ENCODE results near the gene PSD. TPM values are rescaled to one million over a fixed set of nuclear protein-coding genes. Genes with fewer than 3 reads are reported as not detected.
A peak's percentile ranks its signal among the peaks of the same experiment; 100 is the strongest.

PSD gene
- total and polyA plus RNA-seq, 9 of the 15 experiments (the other 6 are each of a cell fraction or from before 2014, with no cell fraction given) = 0.11 to 1.7 (median 0.54) TPM; not detected in 2

DNA sequence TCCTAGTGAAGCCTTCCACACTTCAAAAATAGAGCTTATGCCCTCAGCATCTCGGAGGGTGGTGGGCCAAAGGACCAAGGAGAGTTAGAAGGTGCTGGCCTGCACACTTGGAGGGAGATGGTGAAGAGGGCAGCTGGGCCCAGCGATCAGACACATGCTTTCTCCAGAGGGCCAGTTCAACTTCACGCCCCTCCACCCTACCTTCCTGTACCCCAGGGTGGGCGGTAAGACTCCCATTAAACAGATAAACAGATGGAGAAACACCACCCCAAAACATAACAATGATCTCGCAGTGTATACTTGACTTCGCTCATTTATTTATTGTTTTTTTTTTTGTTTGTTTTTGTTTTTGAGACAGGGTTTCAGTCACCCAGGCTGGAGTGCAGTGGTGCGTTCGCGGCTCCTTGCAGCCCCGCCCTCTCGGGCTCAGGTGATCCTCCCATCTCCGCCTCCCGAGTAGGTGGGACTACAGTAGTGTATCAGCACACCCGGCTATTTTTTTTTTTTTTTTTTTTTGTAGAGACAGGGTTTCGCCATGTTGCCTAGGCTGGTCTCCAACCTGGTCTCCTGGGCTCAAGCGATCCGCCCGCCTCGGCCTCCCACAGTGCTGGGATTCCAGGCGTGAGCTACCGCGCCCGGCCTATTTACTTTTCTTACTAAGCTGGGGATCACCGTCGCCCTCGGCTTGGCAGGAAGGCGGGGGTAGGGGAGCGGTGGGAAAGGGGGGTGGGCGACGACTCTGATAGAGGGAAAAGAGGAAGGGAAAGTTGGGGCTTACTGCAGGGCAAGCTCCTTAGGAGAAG is 30.9 kb upstream of the PSD start (continued):
- TF ChIP-seq GABPB2 (CRISPR knock-in tag; conservative IDR thresholded peaks at IDR 0.05) (no peak), KDM1A (IDR thresholded peaks at IDR 0.05) (no peak), CHD2 (IDR thresholded peaks at IDR 0.05; ENCODE audit: low read depth, low read length) (no peak), EP300 (IDR thresholded peaks at IDR 0.05; ENCODE audit: low read length) (no peak), MYBL2 (IDR thresholded peaks at IDR 0.05; ENCODE audit: low read depth) (no peak), MYBL2 (CRISPR knock-in tag; IDR thresholded peaks at IDR 0.05; ENCODE audit: borderline replicate concordance) (no peak), KAT2B (IDR thresholded peaks at IDR 0.05; ENCODE audit: low read depth, low read length) (no peak), ZNF384 (IDR thresholded peaks at IDR 0.05; ENCODE audit: low read depth, low read length) (peak; percentile 93), TOE1 (IDR thresholded peaks at IDR 0.05; ENCODE audit: borderline replicate concordance) (no peak), TOE1 (CRISPR knock-in tag; IDR thresholded peaks at IDR 0.05; ENCODE audit: borderline replicate concordance, low read depth) (0 out of 2 replicates have a peak, but pooled peaks have one; percentile 30), POLR2H (tag; IDR thresholded peaks at IDR 0.05; ENCODE audit: low read depth) (0 out of 2 replicates have a peak, but pooled peaks have one; percentile 9), RBM14 (IDR thresholded peaks at IDR 0.05; ENCODE audit: borderline replicate concordance, insufficient read depth, low read depth, low read length) (no peak), ZC3H11A (IDR thresholded peaks at IDR 0.05; ENCODE audit: low read depth, low read length) (no peak), HDAC1 (IDR thresholded peaks at IDR 0.05) (no peak), ZNF551 (CRISPR knock-in tag; IDR thresholded peaks at IDR 0.05) (no peak), RBM39 (optimal IDR thresholded peaks at IDR 0.05; ENCODE audit: low read depth, low read length) (no peak), ETV5 (CRISPR knock-in tag; IDR thresholded peaks at IDR 0.05; ENCODE audit: low read depth) (no peak), ARID1B (IDR thresholded peaks at IDR 0.05) (no peak), EZH2 (IDR thresholded peaks at IDR 0.05; ENCODE audit: borderline replicate concordance, low read depth, low read length) (no peak), ZNF695 (CRISPR knock-in tag; IDR thresholded peaks at IDR 0.05) (no peak)
- TF ChIP-seq, protein P1, sequence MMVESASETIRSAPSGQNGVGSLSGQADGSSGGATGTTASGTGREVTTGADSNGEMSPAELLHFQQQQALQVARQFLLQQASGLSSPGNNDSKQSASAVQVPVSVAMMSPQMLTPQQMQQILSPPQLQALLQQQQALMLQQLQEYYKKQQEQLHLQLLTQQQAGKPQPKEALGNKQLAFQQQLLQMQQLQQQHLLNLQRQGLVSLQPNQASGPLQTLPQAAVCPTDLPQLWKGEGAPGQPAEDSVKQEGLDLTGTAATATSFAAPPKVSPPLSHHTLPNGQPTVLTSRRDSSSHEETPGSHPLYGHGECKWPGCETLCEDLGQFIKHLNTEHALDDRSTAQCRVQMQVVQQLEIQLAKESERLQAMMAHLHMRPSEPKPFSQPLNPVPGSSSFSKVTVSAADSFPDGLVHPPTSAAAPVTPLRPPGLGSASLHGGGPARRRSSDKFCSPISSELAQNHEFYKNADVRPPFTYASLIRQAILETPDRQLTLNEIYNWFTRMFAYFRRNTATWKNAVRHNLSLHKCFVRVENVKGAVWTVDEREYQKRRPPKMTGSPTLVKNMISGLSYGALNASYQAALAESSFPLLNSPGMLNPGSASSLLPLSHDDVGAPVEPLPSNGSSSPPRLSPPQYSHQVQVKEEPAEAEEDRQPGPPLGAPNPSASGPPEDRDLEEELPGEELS (CRISPR knock-in tag; IDR thresholded peaks at IDR 0.05; ENCODE audit: borderline replicate concordance) = no peak
- TF ChIP-seq, protein P2, sequence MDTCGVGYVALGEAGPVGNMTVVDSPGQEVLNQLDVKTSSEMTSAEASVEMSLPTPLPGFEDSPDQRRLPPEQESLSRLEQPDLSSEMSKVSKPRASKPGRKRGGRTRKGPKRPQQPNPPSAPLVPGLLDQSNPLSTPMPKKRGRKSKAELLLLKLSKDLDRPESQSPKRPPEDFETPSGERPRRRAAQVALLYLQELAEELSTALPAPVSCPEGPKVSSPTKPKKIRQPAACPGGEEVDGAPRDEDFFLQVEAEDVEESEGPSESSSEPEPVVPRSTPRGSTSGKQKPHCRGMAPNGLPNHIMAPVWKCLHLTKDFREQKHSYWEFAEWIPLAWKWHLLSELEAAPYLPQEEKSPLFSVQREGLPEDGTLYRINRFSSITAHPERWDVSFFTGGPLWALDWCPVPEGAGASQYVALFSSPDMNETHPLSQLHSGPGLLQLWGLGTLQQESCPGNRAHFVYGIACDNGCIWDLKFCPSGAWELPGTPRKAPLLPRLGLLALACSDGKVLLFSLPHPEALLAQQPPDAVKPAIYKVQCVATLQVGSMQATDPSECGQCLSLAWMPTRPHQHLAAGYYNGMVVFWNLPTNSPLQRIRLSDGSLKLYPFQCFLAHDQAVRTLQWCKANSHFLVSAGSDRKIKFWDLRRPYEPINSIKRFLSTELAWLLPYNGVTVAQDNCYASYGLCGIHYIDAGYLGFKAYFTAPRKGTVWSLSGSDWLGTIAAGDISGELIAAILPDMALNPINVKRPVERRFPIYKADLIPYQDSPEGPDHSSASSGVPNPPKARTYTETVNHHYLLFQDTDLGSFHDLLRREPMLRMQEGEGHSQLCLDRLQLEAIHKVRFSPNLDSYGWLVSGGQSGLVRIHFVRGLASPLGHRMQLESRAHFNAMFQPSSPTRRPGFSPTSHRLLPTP (IDR thresholded peaks at IDR 0.05; ENCODE audit: borderline replicate concordance, extremely low read depth, insufficient read length) = no peak
- TF ChIP-seq, protein P3, sequence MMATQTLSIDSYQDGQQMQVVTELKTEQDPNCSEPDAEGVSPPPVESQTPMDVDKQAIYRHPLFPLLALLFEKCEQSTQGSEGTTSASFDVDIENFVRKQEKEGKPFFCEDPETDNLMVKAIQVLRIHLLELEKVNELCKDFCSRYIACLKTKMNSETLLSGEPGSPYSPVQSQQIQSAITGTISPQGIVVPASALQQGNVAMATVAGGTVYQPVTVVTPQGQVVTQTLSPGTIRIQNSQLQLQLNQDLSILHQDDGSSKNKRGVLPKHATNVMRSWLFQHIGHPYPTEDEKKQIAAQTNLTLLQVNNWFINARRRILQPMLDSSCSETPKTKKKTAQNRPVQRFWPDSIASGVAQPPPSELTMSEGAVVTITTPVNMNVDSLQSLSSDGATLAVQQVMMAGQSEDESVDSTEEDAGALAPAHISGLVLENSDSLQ (IDR thresholded peaks at IDR 0.05) = no peak
